H1 (cell line): ENCODE measurements around the gene C1orf116. TPM values are rescaled to one million over a fixed set of nuclear protein-coding genes. Genes with fewer than 3 reads are reported as not detected.

Experiments
- BACH1 ChIP-seq: IDR thresholded peaks from 2 replicates; pipeline ENCODE4 v1.6.1; 2012; ENCODE audit warnings: low read length, improper control_type of control experiment
- CBX8 ChIP-seq: fragments of 300-800, 300-1000 bp; sonication (generic); IDR thresholded peaks from 2 replicates; pipeline ENCODE4 v1.7.1; 2016; ENCODE audit warnings: low read depth, low read length, borderline replicate concordance
- RFX5 ChIP-seq: IDR thresholded peaks from 2 replicates; pipeline ENCODE4 v1.6.1; 2011; ENCODE audit warnings: low read depth, low read length, improper control_type of control experiment, borderline replicate concordance
- SP4 ChIP-seq: IDR thresholded peaks from 2 replicates; pipeline ENCODE4 v1.6.1; 2012; ENCODE audit warnings: low read length, inconsistent platforms
- USF2 ChIP-seq: IDR thresholded peaks from 2 replicates; pipeline ENCODE4 v1.6.1; 2011; ENCODE audit warnings: low read length, improper control_type of control experiment
- polyA plus RNA-seq, 7 experiments: library from polyadenylated mRNA; depleted of rRNA in 3 of 7; stranded (reverse) in 5 of 7; unstranded in 2 of 7; fragments of >200 nt in 5 of 7; fragments of 200-250 nt in 2 of 7; gene quantifications; 1 replicate in 5 of 7; 2 replicates in 1 of 7; 4 replicates in 1 of 7; pipeline versions ENCODE4 v1.2.1 to v1.2.3, GENCODE V29; 2011 to 2013; ENCODE audit warnings: missing spikeins in 2 of 7, mixed read lengths in 2 of 7
- total RNA-seq: library from RNA; stranded (reverse); fragmentation: NEBNext Ultra II Directional; extraction: Animal tissue kit (Norgen Biotek cat#: 25700); gene quantifications from 2 replicates; pipeline ENCODE4 v1.2.1, GENCODE V29; 2021

C1orf116 gene
- total and polyA plus RNA-seq, 2 of the 8 experiments (the other 6 are each of a cell fraction or from before 2014, with no cell fraction given), result 2.2 to 3.9 TPM

GRCh38 chr1:207033302-207033701 lies 746 bp upstream of the C1orf116 start (continued):
- no peak for TF ChIP-seq USF2
- TF ChIP-seq RFX5, result no peak
- no peak for TF ChIP-seq BACH1
- TF ChIP-seq SP4, result no peak
- TF ChIP-seq CBX8, result no peak
